ENCODE data around the gene TRERF1.
"Not testable (repeated sequence)": the region's sequence is repeated elsewhere in the genome, so short reads cannot be mapped to it uniquely, and the experiment has no call there.

Gene TRERF1

GRCh38 chr6:42449917-42450476 is 1.7 kb downstream of the TRERF1 start:
- no peak for DNase-seq (ENCODE audit: low read depth)

GRCh38 chr6:42448927-42449659 is 2.6 kb downstream of the TRERF1 start:
- no peak for DNase-seq (ENCODE audit: low read depth)

GRCh38 chr6:42448391-42448790 is 3.3 kb downstream of the TRERF1 start:
- no peak for DNase-seq (ENCODE audit: low read depth)

GRCh38 chr6:42446996-42447395 is 4.7 kb downstream of the TRERF1 start:
- DNase-seq (ENCODE audit: low read depth): no peak

GRCh38 chr6:42446370-42446769 is 5.4 kb downstream of the TRERF1 start:
- DNase-seq (ENCODE audit: low read depth): no peak

GRCh38 chr6:42445955-42446354 is 5.8 kb downstream of the TRERF1 start:
- not testable (repeated sequence) for DNase-seq (ENCODE audit: low read depth)

GRCh38 chr6:42443312-42444060 is 8.2 kb downstream of the TRERF1 start:
- no peak for DNase-seq (ENCODE audit: low read depth)

GRCh38 chr6:42441697-42442081 is 10.0 kb downstream of the TRERF1 start:
- no peak for DNase-seq (ENCODE audit: low read depth)

GRCh38 chr6:42440778-42441696 is 10.7 kb downstream of the TRERF1 start:
- no peak for DNase-seq (ENCODE audit: low read depth)

GRCh38 chr6:42440027-42440426 is 11.7 kb downstream of the TRERF1 start:
- no peak for DNase-seq (ENCODE audit: low read depth)

- no peak for DNase-seq (ENCODE audit: low read depth)
These were observed 14.9 kb downstream of the TRERF1 start for GRCh38 chr6:42436825-42437224.

GRCh38 chr6:42434237-42434636 is 17.5 kb downstream of the TRERF1 start:
- DNase-seq (ENCODE audit: low read depth): no peak

GRCh38 chr6:42433409-42433808 is 18.3 kb downstream of the TRERF1 start:
- DNase-seq (ENCODE audit: low read depth): no peak

- no peak for DNase-seq (ENCODE audit: low read depth)
These were observed 19.8 kb downstream of the TRERF1 start for GRCh38 chr6:42431877-42432276.

- DNase-seq (ENCODE audit: low read depth): no peak
These were observed 20.4 kb downstream of the TRERF1 start for GRCh38 chr6:42431356-42431755.

- DNase-seq (ENCODE audit: low read depth): no peak
These were observed 21.9 kb downstream of the TRERF1 start for GRCh38 chr6:42429836-42430235.

GRCh38 chr6:42429042-42429585 is 22.6 kb downstream of the TRERF1 start:
- DNase-seq (ENCODE audit: low read depth): no peak

GRCh38 chr6:42428326-42429041 is 23.2 kb downstream of the TRERF1 start:
- no peak for DNase-seq (ENCODE audit: low read depth)

- no peak for DNase-seq (ENCODE audit: low read depth)
These were observed 23.9 kb downstream of the TRERF1 start for GRCh38 chr6:42427871-42428270.

- DNase-seq (ENCODE audit: low read depth): no peak
These were observed 25.5 kb downstream of the TRERF1 start for GRCh38 chr6:42426191-42426590.

GRCh38 chr6:42424906-42425474 is 26.7 kb downstream of the TRERF1 start:
- DNase-seq (ENCODE audit: low read depth): no peak

All from activated T-helper 1 cell treated with Interleukin-2 at 50 U/mL for 16 hours (primary cell).